NCI-H2171 (cell line): Measurements from ENCODE around the gene CYTIP.
"Not testable (repeated sequence)": the region's sequence is repeated elsewhere in the genome, so short reads cannot be mapped to it uniquely, and the experiment has no call there.

Source experiments
- DNase-seq: peaks from one replicate; lab custom pipeline; 2025; lab: John Stamatoyannopoulos, UW

CYTIP gene

GRCh38 chr2:157368508-157368907 lies 75.4 kb downstream of the CYTIP start:
- DNase-seq = not testable (repeated sequence)

- DNase-seq = no peak
Observed at GRCh38 chr2:157367704-157368103, 76.2 kb downstream of the CYTIP start.
